ENCODE measurements around the gene RRM1.
"Not testable (repeated sequence)": the region's sequence is repeated elsewhere in the genome, so short reads cannot be mapped to it uniquely, and the experiment has no call there.

The RRM1 gene

DNA sequence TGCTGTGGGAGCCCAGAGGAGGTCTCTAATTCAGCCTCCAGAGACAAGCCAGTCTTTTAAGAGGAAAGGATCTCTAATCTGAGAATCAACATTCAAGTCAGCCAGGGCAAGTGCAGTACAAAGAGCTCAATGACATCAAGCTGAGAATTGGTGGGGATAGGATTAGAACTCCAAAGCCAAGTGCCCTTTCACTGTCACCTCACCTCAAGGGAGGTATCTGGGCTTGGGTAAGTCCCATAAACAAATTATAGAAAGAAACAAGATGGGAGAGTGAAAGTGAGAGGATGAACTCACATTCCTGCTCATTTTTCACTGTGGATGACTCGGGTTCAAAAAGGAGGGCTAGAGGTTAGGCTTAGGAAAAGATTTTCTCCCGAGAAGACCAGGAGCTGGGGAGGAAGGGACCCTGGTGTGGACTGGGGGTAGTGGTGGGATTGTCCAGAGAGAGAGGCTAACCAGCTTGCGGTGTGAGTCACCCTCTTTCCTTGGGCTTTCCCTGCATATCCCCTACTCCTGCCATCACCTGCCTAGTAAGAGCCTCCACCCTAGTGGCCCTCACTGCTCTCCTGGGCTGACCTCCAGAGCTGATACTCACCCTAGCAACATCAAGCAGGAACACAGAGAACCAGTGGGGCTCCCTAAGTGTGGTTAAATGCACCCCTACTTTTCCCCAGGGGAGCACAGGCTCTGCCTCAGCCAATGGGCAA lies 70.4 kb downstream of the RRM1 start:
- no peak for DNase-seq (ENCODE audit: low read depth)
- no peak overlapping the region for H3K4me3 ChIP-seq (ENCODE audit: low read depth, low read length)
- in situ Hi-C loops (cut with HindIII; ENCODE audit: low sequenced_read_pairs), result no loop called here
- TF ChIP-seq, protein P1, sequence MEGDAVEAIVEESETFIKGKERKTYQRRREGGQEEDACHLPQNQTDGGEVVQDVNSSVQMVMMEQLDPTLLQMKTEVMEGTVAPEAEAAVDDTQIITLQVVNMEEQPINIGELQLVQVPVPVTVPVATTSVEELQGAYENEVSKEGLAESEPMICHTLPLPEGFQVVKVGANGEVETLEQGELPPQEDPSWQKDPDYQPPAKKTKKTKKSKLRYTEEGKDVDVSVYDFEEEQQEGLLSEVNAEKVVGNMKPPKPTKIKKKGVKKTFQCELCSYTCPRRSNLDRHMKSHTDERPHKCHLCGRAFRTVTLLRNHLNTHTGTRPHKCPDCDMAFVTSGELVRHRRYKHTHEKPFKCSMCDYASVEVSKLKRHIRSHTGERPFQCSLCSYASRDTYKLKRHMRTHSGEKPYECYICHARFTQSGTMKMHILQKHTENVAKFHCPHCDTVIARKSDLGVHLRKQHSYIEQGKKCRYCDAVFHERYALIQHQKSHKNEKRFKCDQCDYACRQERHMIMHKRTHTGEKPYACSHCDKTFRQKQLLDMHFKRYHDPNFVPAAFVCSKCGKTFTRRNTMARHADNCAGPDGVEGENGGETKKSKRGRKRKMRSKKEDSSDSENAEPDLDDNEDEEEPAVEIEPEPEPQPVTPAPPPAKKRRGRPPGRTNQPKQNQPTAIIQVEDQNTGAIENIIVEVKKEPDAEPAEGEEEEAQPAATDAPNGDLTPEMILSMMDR (IDR thresholded peaks at IDR 0.05; ENCODE audit: low read depth, low read length, missing control alignments), result no peak

DNA sequence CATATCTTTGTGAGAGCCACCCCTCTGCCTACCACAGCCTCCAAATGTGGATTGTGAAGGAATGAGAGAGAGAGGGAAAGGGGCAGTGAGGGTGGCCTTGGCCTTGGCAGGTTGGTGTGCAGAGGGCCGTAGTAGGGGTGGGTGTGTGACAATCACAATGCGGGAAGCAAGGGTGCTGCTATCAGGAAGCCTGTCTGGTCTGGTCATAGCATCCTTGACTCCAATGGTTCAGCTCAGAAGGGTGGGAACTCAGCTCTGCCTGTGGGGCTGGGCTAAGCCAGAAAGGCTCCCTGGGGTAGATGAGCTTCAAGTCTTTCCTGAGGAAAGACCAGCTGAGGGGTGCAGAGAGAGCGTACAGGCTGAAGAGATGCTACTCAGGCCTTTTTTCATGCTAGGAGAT lies 72.7 kb downstream of the RRM1 start:
- H3K4me3 ChIP-seq (ENCODE audit: low read depth, low read length), result no peak overlapping the region
- TF ChIP-seq, protein P1 (IDR thresholded peaks at IDR 0.05; ENCODE audit: low read depth, low read length, missing control alignments), result no peak
- DNase-seq (ENCODE audit: low read depth), result no peak
- in situ Hi-C loops (cut with HindIII; ENCODE audit: low sequenced_read_pairs), result no loop called here

DNA sequence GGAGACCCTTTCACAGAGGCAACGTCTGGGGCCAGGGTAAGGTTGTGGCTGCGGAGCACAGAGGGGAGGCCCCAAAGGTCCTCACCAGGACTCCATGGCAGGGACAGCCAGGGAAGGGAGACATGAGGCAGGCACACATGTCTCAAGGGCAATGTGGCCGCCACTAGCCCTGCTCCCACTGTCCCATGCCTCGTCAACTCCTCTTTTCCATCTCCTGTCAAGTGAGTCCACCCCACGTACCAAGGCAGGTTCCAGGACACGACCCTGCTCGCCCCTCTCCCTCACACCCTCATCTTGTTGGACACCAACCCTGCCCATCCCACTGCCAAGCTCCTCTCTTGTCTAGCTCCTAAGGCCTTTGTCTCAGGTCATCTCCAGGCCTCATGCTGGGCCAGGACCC lies 73.2 kb downstream of the RRM1 start:
- TF ChIP-seq, protein P1 (IDR thresholded peaks at IDR 0.05; ENCODE audit: low read depth, low read length, missing control alignments), result no peak
- in situ Hi-C loops (cut with HindIII; ENCODE audit: low sequenced_read_pairs), result no loop called here
- no peak overlapping the region for H3K4me3 ChIP-seq (ENCODE audit: low read depth, low read length)
- DNase-seq (ENCODE audit: low read depth), result no peak

DNA sequence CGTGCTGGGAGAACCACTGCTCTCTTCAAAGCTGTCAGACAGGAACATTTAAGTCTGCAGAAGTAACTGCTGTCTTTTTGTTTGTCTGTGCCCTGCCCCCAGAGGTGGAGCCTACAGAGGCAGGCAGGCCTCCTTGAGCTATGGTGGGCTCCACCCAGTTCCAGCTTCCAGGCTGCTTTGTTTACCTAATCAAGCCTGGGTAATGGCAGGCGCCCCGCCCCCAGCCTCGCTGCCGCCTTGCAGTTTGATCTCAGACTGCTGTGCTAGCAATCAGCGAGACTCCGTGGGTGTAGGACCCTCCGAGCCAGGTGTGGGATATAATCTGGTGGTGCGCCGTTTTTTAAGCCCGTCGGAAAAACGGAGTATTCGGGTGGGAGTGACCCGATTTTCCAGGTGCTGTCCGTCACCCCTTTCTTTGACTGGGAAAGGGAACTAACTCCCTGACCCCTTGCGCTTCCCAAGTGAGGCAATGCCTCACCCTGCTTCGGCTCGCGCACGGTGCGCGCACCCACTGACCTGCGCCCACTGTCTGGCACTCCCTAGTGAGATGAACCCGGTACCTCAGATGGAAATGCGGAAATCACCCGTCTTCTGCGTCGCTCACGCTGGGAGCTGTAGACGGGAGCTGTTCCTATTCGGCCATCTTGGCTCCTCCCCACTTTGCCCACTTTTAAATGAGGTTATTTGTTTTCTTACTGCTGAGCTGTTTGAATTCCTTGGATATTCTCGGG lies 81.2 kb downstream of the RRM1 start:
- DNase-seq (ENCODE audit: low read depth); in situ Hi-C loops (cut with HindIII; ENCODE audit: low sequenced_read_pairs); H3K4me3 ChIP-seq (ENCODE audit: low read depth, low read length): not testable (repeated sequence)

DNA sequence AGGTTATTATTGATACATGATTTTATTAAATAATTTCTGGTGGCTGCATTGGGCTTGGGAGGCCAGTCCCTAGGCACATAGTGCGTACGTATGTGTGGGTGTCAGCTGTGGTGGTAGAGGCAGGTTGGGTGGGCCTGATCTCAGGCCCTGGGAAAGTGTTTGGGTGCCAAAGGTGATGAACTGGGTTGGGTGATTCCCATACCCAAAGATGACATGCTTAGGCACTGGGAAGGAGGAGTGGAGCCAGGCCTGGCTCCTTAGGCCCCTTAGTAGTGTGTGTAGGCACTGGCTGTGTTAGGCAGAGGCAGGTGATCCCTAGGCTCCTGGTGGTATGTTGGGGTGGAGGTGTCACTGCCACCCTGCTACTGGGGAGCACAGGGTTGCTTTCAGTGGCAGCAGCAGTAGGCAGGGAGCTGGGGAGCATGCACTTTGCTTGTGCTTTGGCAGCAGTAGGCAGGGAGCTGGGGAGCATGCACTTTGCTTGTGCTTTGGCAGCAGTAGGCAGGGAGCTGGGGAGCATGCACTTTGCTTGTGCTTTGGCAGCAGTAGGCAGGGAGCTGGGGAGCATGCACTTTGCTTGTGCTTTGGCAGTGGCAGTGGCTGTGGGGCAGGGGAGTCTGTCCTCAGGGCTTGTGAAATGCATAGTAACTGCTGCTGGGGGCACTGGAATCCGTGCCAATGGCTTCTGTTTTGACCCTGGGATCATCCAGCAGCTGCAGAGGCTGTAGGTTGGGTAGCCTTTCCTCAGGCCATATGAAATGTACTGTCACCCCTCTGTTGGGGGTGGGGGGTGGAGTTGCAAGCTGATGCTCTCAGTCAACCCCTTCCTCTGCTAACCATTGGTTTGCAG lies 84.4 kb downstream of the RRM1 start:
- in situ Hi-C loops (cut with HindIII; ENCODE audit: low sequenced_read_pairs), result no loop called here
- TF ChIP-seq, protein P1 (IDR thresholded peaks at IDR 0.05; ENCODE audit: low read depth, low read length, missing control alignments), result no peak
- no peak overlapping the region for H3K4me3 ChIP-seq (ENCODE audit: low read depth, low read length)
- no peak for DNase-seq (ENCODE audit: low read depth)

DNA sequence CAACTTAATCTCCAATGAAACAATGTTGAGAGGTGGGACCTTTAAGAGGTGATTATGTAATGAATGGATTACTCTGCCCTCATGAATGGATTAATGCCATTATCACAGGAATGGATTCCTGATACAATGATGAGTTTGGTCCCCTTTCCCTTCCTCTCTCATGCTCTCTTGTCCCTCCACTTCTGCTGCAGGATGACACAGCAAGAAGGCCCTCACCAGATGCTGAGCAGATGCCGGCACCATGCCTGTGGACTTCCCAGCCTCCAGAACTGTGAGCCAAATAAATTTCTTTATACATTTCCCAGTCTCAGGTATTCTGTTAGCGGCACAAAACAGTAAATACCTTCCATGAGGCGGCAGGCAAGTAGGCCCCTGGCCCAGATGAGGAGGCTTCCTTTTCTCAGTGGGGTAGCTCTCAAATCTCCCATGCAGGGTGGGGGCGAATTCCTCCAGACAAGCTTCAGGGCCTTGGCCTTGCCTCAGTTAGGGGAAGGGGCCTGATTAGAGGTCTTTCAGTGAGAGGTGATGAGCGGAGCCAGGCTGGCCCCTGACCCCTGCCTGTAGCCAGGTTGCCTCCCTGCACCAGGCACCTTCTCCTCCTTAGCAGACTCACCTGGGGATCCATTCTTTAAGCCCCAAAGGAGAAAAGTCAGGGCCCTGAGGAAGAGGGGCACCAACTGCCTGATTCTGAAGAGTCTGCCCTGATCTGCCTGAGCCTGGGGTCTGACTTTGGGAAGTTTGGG lies 86.0 kb downstream of the RRM1 start:
- DNase-seq (ENCODE audit: low read depth), result no peak
- in situ Hi-C loops (cut with HindIII; ENCODE audit: low sequenced_read_pairs), result no loop called here
- TF ChIP-seq, protein P1 (IDR thresholded peaks at IDR 0.05; ENCODE audit: low read depth, low read length, missing control alignments), result no peak
- H3K4me3 ChIP-seq (ENCODE audit: low read depth, low read length), result no peak overlapping the region
